BJ (cell line): ENCODE measurements around the gene SEC16A. TPM values are rescaled to one million over a fixed set of nuclear protein-coding genes. Genes with fewer than 3 reads are reported as not detected.

Experiments
- CTCF ChIA-PET: fragments of 350-600 bp; formaldehyde crosslinking; extraction: SDS; loops from one replicate; lab custom pipeline; 2021; ENCODE audit warnings: antibody characterized with exemption, inconsistent platforms; lab: Yijun Ruan, JAX
- POLR2A ChIA-PET: fragments of 300-600 bp; sonication (Branson Sonifier 250); formaldehyde crosslinking; extraction: SDS; loops from one replicate; lab custom pipeline; 2021; ENCODE audit warnings: antibody characterized with exemption; lab: Charles Lee
- DNase-seq: peaks from one replicate; pipeline ENCODE4 v3.0.0-alpha.2; 2011; ENCODE audit warnings: low read depth
- H3K27me3 ChIP-seq: 2 replicates; pipeline ENCODE4 v1.6.0; 2011; ENCODE audit warnings: low read length; ENCODE audit not compliant: control insufficient read depth, insufficient read depth
- H3K36me3 ChIP-seq: 2 replicates; pipeline ENCODE4 v1.5.1; 2011; ENCODE audit warnings: low read length; ENCODE audit not compliant: control insufficient read depth, insufficient read depth
- H3K4me3 ChIP-seq: 2 replicates; pipeline ENCODE4 v1.5.1; 2011; ENCODE audit warnings: low read depth, mild to moderate bottlenecking, control low read depth, low read length
- polyA plus RNA-seq: library from polyadenylated mRNA; depleted of rRNA; stranded (reverse); fragments of >200 nt; gene quantifications from 2 replicates; pipeline ENCODE4 v1.2.3, GENCODE V29; 2011
- TF ChIP-seq, protein P1 (sequence below): IDR thresholded peaks from 2 replicates; pipeline ENCODE4 v1.5.1; 2011; ENCODE audit warnings: low read depth, mild to moderate bottlenecking, control low read depth, inconsistent platforms, low read length, moderate library complexity; ENCODE audit not compliant: insufficient read depth

SEC16A gene
- polyA plus RNA-seq, 1 experiment = 24.4 TPM

DNA sequence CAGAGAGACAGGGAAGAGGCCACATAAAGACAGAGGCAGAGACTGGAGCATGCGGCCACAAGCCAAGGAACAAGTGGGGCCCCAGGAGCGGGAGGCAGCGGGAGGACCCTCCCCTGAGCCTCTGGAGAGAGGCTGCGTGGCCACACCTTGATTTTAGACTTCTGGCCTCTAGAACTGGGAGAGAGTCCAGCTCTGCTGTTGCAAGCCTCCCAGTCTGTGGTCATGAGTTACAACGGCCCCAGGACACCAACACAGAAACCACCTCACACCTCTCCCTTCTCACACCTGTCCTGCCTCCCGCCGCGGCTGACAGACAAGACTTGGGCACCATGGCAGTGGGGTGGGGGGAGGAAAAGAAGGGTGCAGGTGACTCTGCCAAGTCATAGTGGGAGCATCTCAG lies 45.4 kb downstream of the SEC16A start:
- DNase-seq = peak; percentile 8
- TF ChIP-seq, protein P1, sequence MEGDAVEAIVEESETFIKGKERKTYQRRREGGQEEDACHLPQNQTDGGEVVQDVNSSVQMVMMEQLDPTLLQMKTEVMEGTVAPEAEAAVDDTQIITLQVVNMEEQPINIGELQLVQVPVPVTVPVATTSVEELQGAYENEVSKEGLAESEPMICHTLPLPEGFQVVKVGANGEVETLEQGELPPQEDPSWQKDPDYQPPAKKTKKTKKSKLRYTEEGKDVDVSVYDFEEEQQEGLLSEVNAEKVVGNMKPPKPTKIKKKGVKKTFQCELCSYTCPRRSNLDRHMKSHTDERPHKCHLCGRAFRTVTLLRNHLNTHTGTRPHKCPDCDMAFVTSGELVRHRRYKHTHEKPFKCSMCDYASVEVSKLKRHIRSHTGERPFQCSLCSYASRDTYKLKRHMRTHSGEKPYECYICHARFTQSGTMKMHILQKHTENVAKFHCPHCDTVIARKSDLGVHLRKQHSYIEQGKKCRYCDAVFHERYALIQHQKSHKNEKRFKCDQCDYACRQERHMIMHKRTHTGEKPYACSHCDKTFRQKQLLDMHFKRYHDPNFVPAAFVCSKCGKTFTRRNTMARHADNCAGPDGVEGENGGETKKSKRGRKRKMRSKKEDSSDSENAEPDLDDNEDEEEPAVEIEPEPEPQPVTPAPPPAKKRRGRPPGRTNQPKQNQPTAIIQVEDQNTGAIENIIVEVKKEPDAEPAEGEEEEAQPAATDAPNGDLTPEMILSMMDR = no peak
- H3K36me3 ChIP-seq = peaks cover 21% of the 10 kb centered on the region
- H3K27me3 ChIP-seq = no peaks in the 10 kb centered on the region
- ChIA-PET POLR2A (no interaction called here), CTCF (interaction anchor here (1.2 kb wide), 1 partner anchor 12 kb away, joined by 5 read pairs; no protein-coding TSS in a partner anchor)
- peak overlapping the region; percentile 73 for H3K4me3 ChIP-seq

DNA sequence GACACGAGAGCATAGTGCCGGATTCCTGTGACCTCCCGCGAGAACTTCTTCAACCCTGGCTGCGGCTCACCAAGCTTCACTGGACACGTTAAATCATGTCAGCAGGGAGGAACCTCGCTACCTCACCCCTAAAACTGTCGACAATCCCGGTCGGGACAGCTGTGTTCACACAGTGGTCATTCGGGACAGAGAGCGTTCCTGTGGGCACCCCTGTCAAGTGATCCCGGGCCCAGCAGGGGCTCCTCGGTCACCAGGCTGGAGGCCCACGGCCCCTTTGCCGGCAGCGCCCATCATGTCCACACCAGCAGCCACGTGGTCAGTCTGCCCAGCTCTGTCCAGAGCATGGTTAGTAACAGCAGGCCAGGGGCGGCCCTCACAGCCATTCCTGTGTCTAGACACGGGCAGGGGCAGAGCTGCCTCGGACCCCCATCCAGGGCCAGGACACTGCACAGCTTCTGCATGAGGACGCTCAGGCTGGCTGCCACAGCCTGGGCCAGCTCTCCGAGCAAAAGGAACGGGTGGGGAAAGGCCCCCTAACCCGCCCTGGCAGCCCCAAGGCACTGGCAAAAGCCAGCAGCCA lies 46.7 kb downstream of the SEC16A start:
- TF ChIP-seq, protein P1 = no peak
- no peaks in the 10 kb centered on the region for H3K27me3 ChIP-seq
- ChIA-PET POLR2A (no interaction called here), CTCF (interaction anchor here (0.8 kb wide), 1 partner anchor 124 kb away, joined by 3 read pairs; no protein-coding TSS in a partner anchor)
- H3K4me3 ChIP-seq = no peak overlapping the region
- peaks cover 11% of the 10 kb centered on the region for H3K36me3 ChIP-seq
- DNase-seq = no peak

DNA sequence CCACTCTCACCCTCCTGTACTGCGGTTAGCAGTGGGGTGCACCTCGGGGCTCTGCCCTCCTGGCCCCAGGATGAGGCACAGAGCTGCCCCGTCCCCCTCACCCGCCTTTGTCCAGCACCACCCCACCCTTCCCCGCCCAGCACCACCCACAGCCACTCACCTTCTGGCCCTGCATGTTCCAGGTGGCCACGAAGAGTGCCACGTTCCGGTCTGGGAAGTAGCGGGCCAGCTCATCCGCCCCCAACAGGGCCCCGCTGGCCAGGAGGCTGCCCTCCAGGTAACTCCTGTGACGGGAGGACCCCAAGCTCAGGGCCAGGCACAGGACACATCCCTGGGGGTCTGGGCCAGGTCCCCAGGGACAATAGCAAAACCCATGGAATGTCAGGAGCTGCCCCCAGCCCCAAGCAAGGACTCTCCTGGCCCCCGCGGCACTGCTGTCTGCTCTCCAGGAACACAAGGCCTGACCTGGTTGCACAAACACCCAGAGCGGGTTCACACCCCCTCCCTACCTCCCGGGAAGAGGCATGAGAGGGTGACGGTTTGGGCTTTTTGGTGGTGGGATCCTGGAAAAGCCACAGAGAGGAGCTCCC lies 48.2 kb downstream of the SEC16A start:
- Histone ChIP-seq H3K4me3 (no peak overlapping the region), H3K36me3 (peaks cover 12% of the 10 kb centered on the region), H3K27me3 (no peaks in the 10 kb centered on the region)
- POLR2A ChIA-PET = no interaction called here
- DNase-seq = no peak
- CTCF ChIA-PET = interaction anchor here (1.2 to 1.4 kb wide), 2 partner anchors 10 to 122 kb away, joined by 3 to 4 read pairs; no protein-coding TSS in a partner anchor
- TF ChIP-seq, protein P1 = no peak

DNA sequence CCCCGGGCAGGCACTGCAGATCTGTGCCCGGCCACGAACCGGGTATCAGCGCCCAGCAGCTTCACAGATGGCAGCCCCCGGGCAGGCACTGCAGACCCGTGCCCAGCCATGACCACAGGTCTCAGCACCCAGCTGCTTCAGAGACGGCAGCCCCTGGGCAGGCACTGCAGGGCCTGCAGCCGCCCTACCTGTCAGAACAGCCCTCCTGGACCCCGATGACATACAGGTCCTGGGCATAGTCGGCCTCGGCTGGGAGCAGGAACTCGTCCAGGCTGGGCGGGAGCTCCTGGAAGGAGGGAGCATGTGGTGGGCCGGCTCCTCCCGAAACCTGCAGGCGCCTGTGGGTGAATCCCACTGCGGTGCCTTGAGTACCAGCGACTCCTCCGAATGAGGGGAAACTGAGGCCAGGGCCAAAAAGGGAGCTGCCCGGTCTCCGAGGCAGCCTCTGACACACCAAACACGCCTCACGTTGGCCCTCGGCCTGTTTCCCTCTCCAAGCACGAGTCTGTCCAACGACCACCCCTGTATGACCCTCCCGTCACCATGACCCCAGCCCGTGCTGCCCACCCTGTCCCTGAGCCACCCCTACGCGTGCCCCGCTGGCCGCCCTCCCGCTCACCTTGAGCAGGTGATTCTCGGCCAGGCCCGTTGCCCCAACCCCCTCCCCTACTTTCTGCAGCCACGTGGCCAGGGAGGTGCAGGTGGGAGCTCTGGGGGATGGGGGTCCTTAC lies 48.8 kb downstream of the SEC16A start:
- POLR2A ChIA-PET = no interaction called here
- Histone ChIP-seq H3K36me3 (peaks cover 16% of the 10 kb centered on the region), H3K27me3 (no peaks in the 10 kb centered on the region), H3K4me3 (no peak overlapping the region)
- CTCF ChIA-PET = interaction anchor here (1.2 to 1.4 kb wide), 2 partner anchors 10 to 122 kb away, joined by 3 to 4 read pairs; no protein-coding TSS in a partner anchor
- TF ChIP-seq, protein P1 = no peak
- DNase-seq = no peak
